ENCODE data around the gene PLEKHA4. TPM values are rescaled to one million over a fixed set of nuclear protein-coding genes. Genes with fewer than 3 reads are reported as not detected.

PLEKHA4 gene
- total and polyA plus RNA-seq, 9 of the 15 experiments (the other 6 are each of a cell fraction or from before 2014, with no cell fraction given), result 0.07 to 30.8 (median 11.4) TPM

DNA sequence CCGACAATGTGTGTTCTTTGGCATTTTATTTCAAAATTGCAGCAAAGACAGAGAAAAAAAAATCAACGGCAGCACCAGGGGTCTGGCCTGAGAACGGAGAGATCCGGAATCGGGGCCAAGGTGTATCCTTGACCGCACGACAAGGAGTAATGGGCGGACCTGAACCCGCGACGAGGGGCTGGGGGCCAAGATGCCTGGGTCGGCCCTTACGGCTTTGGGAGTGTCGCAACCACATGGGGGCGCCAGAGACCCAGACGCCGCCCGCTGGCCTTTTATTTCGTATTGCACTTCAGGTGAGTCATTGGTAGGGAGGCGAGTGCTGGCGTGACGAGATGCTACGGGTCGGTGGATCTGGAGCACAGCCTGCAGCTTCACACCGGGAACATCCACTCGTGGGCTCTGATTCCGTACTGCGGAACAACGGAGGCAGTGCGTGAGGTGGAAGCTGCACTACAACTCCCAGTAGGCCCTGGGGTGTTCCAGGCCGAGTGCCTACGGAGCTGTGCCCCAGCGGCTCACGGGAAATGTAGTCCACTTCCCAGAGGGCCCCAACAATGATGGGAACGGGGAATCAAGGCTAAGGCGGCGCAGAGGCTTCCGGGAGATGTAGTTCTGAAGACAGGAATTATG, 73.2 kb downstream of the PLEKHA4 start (continued):
- TF ChIP-seq PHB2 (IDR thresholded peaks at IDR 0.05; ENCODE audit: low read depth), result no peak
- TF ChIP-seq, protein P1, sequence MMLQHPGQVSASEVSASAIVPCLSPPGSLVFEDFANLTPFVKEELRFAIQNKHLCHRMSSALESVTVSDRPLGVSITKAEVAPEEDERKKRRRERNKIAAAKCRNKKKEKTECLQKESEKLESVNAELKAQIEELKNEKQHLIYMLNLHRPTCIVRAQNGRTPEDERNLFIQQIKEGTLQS (IDR thresholded peaks at IDR 0.05), result peak; percentile 90
- TF ChIP-seq, protein P1 (CRISPR knock-in tag; conservative IDR thresholded peaks at IDR 0.05), result peak; percentile 83
- TF ChIP-seq, protein P2, sequence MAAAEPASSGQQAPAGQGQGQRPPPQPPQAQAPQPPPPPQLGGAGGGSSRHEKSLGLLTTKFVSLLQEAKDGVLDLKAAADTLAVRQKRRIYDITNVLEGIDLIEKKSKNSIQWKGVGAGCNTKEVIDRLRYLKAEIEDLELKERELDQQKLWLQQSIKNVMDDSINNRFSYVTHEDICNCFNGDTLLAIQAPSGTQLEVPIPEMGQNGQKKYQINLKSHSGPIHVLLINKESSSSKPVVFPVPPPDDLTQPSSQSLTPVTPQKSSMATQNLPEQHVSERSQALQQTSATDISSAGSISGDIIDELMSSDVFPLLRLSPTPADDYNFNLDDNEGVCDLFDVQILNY (CRISPR knock-in tag; IDR thresholded peaks at IDR 0.05), result no peak
- TF ChIP-seq ZNF384 (IDR thresholded peaks at IDR 0.05; ENCODE audit: low read depth, low read length), result no peak
- no peak for TF ChIP-seq KHSRP (IDR thresholded peaks at IDR 0.05)
- TF ChIP-seq SAP30 (IDR thresholded peaks at IDR 0.05; ENCODE audit: borderline replicate concordance, insufficient read depth, low read depth, low read length, poor library complexity, severe bottlenecking), result no peak
- TF ChIP-seq ZNF589 (CRISPR knock-in tag; IDR thresholded peaks at IDR 0.05; ENCODE audit: low read depth), result peak; percentile 97
- no peak for TF ChIP-seq ZC3H4 (CRISPR knock-in tag; IDR thresholded peaks at IDR 0.05; ENCODE audit: borderline replicate concordance)
- TF ChIP-seq SMARCA5 (IDR thresholded peaks at IDR 0.05), result no peak
- TF ChIP-seq ZBTB17 (CRISPR knock-in tag; IDR thresholded peaks at IDR 0.05), result peak; percentile 86
- no peak for TF ChIP-seq FOXA1 (IDR thresholded peaks at IDR 0.05; ENCODE audit: borderline replicate concordance)
- no peak for TF ChIP-seq MIER1 (IDR thresholded peaks at IDR 0.05; ENCODE audit: low read depth)
- 0 out of 2 replicates have a peak, but pooled peaks have one; percentile 41 for TF ChIP-seq ZNF134 (CRISPR knock-in tag; conservative IDR thresholded peaks at IDR 0.05)
- TF ChIP-seq, protein P3, sequence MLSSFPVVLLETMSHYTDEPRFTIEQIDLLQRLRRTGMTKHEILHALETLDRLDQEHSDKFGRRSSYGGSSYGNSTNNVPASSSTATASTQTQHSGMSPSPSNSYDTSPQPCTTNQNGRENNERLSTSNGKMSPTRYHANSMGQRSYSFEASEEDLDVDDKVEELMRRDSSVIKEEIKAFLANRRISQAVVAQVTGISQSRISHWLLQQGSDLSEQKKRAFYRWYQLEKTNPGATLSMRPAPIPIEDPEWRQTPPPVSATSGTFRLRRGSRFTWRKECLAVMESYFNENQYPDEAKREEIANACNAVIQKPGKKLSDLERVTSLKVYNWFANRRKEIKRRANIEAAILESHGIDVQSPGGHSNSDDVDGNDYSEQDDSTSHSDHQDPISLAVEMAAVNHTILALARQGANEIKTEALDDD (IDR thresholded peaks at IDR 0.05), result no peak
- no peak for TF ChIP-seq ZNF23 (CRISPR knock-in tag; IDR thresholded peaks at IDR 0.05)
- TF ChIP-seq TRIM28 (IDR thresholded peaks at IDR 0.05), result no peak
- TF ChIP-seq RUNX1 (IDR thresholded peaks at IDR 0.05; ENCODE audit: low read depth), result no peak; the same call in 1 of the 2 replicates
- TF ChIP-seq ETV1 (tag; conservative IDR thresholded peaks at IDR 0.05; ENCODE audit: low read depth), result no peak
- TF ChIP-seq ZNF197 (CRISPR knock-in tag; IDR thresholded peaks at IDR 0.05; ENCODE audit: low read depth), result peak; percentile 98
- TF ChIP-seq ZFPM2 (CRISPR knock-in tag; IDR thresholded peaks at IDR 0.05), result no peak
- no peak for TF ChIP-seq ZNF124 (CRISPR knock-in tag; IDR thresholded peaks at IDR 0.05)
- TF ChIP-seq TAF7 (tag; IDR thresholded peaks at IDR 0.05), result no peak
- TF ChIP-seq TAL1 (IDR thresholded peaks at IDR 0.05), result no peak
- no peak for TF ChIP-seq U2AF2 (optimal IDR thresholded peaks at IDR 0.05; ENCODE audit: low read depth, low read length)
- TF ChIP-seq MTA1 (IDR thresholded peaks at IDR 0.05; ENCODE audit: borderline replicate concordance), result peak; percentile 90
- no peak for TF ChIP-seq CCNT2 (IDR thresholded peaks at IDR 0.05; ENCODE audit: borderline replicate concordance, extremely low read depth, insufficient read length, low read depth, low read length)
- TF ChIP-seq, protein P4, sequence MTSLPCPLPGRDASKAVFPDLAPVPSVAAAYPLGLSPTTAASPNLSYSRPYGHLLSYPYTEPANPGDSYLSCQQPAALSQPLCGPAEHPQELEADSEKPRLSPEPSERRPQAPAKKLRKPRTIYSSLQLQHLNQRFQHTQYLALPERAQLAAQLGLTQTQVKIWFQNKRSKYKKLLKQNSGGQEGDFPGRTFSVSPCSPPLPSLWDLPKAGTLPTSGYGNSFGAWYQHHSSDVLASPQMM (CRISPR knock-in tag; IDR thresholded peaks at IDR 0.05), result no peak
- TF ChIP-seq ZKSCAN1 (IDR thresholded peaks at IDR 0.05; ENCODE audit: low read depth, low read length), result peak; percentile 24; the same call in 1 of the 2 replicates
- no peak for TF ChIP-seq ZNF140 (CRISPR knock-in tag; IDR thresholded peaks at IDR 0.05)
